RPMI7951 (cell line): ENCODE results near the gene KY. TPM values are rescaled to one million over a fixed set of nuclear protein-coding genes. Genes with fewer than 3 reads are reported as not detected.

Source experiments
- DNase-seq: peaks from one replicate; pipeline ENCODE4 v3.0.0-alpha.2; 2012; ENCODE audit warnings: low read depth
- total RNA-seq: library from RNA; depleted of rRNA; stranded (reverse); fragments of >200 nt; shearing (Covaris generic); gene quantifications from 2 replicates; pipeline ENCODE4 v1.2.3, GENCODE V29; 2014

KY gene
- total RNA-seq, 1 experiment from 2014 or later = not detected

DNA sequence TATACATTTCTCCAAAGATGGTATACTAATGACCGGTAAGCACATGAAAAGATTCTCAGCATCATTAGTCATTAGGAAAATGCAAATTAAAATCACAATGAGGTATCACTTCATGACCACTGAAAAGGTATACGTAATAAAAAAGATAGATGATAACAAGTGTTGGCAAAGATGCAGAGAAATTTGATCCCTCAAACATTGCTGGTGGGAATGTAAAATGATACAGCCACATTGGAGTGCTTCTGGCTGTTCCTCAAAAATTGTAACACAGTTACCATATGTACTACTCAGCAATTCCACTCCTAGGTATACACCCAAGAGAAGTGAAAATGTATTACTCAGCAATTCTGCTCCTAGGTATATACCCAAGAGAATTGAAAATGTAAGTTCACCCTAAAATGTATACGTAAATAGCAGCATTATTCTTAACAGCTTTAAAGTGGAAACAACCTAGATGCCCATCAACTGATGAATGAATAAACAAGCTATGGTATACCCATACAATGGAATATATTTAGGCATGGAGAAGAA lies 25.0 kb upstream of the KY start:
- no peak for DNase-seq

DNA sequence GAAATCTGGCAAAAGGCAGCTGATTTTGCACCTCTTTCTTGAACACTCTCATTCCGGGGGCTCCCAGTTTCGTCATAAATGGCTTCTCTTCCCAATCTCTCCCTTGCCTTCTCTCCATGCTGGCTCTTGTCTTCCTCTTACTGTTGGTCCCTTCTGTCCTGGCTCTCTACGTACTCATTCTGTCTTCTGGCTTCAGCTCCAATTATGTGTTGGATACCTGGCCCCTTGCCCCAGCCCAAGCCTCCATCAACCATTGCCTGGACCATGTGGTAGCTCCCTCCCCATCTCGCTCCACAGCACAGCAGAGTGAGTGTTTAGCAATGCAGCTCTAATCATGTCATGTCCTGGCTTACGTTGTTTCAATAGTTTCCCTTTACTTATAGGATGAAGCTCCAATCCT lies 21.7 kb upstream of the KY start:
- no peak for DNase-seq

DNA sequence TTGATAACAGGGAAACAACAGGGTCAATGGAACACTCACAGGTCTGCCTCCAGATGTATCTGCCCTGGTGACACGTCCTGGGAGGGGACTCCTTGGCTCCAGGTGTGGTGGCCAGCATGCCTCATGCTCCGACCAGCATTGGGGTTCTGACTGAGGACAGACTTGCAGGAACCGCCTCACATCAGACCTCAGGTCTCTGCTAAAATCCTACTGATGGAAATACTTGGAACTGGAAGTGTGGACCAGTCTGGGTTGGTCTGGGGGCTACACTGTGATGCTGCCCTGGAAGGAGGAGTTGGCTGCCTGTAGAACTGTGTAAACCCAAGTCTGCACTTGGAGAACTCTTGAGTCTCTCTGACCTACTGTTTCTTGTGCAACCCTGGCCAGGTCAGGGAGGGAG lies 17.1 kb upstream of the KY start:
- no peak for DNase-seq

DNA sequence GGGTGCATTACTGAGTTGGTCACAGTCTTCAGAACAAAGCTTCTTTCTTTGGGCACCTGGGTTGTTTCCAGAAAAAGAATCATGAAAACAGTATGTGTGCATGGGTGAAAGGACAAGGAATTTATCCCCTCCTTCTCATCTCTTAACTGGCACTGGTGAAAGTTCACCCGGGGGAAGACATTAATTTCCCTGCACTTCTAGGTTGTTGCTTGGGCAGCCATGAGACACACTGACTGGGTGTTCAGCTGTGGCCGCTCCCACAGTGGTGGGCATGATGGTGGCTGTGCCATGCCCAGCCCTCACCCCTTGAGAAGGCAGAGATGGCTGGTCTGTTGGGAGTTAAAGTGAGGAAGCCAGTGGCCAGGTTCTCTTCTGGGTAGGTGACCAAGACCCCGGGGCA lies 16.6 kb upstream of the KY start:
- DNase-seq = no peak

DNA sequence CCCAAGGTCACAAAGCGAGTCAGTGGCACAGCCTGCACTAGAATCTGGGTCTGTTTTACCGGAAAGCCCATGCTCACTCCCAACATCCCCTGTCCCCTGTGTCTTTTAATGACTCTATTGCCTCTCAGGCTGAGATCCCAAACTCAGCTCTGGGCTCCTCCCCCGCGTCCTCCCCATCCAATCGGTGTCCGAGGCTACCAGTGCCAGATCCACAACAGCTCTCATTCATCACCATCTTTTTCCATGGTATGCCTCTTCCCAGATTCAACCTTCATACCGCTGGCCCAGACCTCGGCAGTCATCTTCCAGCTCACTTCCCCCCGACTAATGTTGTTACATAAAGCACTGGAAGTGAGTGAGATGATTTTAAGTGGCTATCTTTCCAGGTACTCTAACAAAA lies 16.1 kb upstream of the KY start:
- DNase-seq = no peak

DNA sequence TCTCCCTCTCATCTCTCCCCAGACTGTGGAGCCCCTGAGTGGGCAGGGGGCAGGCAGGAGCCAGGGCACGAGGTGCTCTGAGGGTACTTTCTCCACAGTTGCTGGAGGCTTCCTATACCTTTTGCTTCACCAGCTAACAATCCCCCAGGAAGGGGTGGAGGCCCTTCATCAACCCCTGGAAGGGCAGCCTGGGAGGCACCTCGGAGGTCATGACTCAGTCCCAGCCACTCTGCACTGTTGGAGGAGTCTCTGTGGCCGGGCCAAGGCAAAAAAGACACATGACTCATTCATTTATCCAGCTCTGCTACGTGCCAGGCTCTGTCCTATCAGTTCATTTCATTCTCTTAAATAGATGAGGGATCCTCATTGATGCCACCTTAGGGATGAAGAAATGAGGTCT lies 15.6 kb upstream of the KY start:
- peak; percentile 71 for DNase-seq

DNA sequence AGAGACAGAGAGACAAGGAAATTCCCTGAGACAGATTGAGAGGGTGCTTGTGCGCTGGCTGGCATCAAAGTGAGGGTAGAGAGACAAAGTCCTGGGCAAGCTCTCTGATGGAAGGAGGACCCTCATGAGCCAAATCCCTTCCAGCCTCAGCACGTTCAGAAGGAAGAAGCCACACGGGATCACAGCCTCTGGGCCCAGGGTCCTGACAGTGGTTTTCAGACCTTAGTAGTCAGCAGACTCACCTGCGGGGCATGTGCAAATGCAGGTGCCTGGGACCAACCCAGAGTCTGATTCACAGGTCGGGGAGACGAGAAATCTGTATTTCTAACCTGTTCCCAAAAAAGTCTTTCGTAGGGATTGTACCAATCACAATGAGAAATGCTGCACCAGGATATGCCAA lies 15.2 kb upstream of the KY start:
- no peak for DNase-seq

DNA sequence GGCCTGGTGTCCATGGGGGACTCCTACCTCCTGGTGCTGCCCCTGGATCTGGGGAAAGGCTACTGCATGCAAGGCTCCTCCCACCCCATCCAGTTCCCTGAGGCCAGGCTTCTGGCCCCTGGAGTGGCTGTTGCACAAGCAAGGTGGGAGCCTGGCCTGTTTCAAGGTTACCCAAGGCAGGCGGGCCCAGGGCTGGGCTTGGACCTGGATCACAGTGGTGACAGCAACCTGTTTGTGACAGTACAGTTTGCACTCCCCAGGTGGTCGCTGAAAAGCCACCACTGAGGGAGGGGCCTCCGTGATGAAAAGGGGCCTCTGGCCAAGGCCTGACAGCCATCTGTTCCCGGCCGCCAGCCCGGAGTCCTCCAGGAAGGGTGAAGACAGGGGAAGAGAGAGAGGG lies 14.4 kb upstream of the KY start:
- DNase-seq = no peak

DNA sequence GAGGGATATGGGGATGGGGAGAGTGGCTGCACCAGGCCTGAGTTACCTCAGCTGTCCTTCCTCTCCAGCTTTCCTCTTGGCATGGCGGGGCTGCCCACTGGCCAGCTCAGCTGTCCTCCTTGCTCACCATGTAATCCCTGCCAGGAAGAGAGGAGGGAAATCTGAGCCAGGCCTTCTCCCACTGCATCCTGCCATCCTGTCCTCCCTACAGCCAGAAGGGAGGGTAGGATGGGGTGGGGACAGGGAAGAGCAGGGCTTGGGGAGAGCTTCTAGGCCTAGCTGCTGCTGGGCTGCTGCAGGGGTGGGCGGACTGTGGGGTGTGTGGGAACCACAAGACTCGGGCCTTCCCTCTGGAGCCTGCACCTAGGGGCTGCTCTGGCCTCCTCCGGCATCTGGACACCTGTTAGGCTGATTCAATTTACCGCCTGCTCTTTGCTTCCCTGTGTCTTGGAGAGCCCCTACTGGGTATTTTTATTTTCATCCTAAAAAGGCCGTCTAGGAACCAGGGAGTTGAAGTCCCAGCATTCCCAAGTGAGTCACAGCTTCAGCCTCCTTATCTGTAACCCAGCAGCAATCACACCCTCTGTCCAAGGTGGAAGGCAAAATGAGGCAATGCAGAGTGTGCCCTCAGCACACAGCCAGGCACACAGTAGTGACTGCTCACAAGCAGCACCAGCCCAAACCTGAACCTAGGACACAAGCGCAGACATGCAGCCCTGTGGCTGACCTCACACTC lies 13.1 kb upstream of the KY start:
- DNase-seq = no peak

DNA sequence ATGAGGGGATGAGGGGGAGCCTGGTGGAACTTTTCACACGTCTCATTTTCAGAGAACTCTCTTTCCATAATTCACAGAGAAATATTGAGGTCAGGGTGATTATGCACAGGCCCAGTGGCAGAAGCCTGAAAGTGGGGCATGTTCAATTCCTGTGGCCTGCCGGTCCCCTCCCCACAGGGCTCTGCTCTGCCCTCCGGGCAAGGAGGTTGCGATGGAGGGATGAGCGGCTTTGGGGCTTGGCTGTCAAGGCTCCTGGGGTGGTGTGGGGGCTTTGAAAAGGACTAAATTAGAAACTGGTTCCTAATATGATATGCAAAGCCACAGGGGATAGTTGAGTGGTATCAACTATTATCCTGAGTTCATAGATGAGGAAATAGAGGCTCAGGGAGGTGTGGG lies 9.2 kb upstream of the KY start:
- no peak for DNase-seq

DNA sequence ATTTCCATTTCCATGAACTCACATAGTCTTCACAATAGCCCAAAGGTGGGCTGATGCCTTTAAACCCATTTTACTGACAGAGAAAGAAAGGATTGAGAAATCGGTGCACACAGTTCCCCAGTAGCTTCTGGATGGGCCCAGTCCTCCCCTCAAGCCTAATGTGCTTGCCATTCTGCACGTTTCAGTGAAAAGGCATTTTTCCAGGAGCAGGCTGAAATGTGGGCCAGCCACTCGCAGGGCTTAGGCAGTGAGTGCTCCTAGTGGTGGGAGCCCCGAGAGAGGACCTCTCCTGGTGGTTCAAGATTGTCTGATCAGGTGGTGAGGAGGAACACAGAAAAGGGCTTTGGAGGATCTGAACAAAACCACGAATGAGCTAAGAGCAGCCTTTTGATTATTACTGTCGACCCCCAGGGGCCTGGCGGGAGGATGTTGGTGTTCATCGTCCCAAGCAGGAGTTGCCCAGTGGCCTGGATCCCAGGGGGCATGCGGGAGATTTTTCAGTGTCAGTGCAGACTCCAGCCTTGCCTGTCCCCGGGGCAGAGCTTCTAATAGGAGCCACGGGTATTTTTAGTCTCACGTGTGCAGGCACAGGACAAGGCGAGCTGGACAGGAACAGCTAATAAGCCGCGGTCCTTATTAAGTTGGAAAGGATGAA lies 8.7 kb upstream of the KY start:
- no peak for DNase-seq

DNA sequence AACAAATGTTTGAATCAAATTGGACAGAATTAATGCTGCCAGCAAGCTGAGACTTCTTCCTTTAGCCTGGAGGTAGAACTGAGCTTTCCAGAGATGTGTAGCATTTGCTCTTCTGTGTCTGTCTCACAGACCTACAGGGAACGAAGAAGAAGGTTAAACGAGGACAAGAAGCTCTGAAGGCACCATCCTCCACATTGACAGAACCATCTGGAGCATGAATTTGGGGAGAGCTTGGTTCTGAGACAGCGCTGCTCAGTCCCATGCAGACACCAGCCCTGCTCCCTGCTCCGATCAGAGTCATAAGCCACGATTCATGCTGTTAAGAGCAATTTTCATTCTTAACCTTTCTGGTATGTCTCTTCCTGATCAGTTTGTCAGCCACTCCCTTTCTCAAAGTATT lies 7.7 kb upstream of the KY start:
- DNase-seq = no peak

DNA sequence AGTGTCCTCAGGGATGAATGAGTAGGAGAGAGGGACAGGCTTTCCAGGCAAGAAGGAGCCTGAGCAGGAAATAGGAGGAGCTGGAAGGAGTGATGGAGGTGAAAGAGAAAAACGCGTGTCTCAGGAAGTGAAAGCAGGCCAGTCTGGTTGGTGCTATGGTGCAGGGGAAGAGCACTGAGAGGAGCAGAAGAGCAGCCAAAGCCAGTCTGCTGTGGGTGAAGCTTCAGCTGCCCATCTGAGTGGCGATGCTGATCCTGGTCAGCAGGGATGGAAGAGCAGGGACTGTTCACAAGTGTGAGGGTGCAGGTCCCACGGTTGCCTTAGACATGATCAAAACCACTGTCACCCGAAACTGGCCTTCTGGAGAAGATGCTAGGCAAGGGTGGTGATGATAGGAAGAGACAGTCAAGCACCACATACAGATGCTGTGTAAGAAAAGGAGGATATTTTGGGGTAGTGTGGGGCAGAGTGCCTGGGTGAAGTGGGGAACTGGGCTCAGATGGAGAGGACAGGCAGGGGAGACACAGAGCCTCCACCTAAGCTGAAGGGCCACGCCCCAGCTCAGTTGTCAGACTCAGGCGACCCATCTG lies 5.5 kb upstream of the KY start:
- no peak for DNase-seq

DNA sequence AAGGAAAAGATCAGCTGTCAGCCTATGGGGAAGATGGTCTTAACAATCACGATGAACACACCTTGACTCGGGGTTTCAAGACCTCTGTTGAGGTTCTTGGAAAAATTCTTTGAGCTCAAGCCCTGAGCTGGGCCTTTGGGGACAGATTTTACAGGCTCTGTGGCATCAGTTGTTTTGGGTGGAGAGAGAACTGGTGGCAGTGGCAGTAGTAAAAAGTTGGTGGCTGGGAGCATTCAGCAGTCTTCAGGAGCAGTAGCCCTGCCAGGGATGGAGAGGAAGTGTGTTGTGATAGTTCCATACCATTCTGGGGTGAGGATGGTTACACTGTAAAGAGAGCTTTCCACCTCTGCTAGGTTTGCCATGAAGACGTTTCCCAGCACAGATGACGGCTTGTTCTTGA lies 4.9 kb upstream of the KY start:
- no peak for DNase-seq

DNA sequence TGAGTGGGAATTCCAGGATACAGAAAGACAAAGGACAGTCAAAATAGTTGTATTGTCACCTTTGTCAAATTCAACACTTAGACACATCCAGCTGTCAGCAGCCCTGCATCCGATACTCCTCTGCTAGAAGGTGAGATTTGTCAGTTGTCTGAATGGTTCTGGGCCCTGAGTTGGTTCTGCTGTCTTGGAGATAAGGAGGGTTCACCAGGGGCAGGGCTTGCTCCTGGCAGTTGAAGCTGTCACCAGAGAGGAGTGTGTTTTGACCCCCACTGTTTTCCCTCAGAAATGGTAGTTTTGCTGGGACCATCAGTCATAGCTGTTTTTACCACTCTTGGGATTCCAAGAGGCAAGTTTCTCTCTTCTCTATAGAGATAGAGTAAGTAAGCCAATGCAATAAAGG lies 3.2 kb upstream of the KY start:
- no peak for DNase-seq

DNA sequence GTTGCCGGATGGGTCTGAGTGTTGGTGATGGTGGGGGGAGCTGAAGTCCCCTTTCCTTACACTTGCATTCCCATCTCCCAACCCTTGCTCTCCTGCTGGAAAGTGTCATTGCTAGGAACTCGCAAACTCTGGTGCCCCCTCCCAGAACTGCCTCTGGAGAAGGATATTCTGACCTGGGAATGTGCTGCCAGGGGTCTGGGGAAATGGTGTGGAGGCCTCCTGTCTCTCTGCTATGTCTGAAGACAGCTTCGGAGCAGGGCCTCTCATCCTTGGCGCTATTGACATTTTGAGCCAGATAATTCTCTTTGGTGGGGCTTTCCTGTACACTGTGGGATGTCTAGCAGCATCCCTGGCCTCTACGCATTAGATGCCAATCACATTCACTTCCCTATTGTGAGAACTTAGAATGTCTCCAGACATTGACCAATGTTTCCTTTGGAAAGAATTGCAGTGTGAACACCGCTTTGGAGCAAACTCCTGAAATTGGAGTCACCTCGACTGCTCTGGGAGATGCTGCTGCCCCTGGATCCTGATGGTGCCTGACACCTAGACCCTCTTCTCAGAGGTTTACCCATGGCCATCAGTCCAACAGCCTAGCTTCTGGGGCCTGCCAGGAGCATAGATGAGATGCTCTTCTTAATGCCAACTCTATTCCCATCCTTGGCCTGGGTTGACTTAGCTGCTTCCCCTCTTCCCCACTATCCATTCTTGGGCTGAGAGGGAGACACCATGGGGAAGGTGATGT lies 2.2 kb upstream of the KY start:
- no peak for DNase-seq

DNA sequence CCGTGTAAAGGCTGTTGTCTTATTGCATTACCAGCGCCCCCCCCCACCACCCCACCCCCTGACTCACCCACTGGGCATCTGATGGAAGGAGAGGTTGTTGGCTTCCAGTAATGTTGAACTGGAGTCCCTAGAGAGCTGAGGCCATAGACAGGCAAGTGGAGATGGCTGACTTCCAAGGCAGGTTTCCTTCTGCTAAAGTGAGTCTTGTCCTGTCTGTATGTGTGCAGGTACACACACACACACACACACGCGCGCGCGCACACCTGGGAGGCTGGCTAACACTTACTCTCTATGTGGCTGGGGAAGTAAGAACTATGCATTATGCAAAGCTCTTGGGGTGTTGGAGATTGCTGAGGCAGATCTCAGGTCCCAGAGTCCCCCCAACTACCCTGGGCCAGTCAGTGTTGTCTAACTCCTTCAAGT lies 1.6 kb upstream of the KY start:
- DNase-seq = no peak

DNA sequence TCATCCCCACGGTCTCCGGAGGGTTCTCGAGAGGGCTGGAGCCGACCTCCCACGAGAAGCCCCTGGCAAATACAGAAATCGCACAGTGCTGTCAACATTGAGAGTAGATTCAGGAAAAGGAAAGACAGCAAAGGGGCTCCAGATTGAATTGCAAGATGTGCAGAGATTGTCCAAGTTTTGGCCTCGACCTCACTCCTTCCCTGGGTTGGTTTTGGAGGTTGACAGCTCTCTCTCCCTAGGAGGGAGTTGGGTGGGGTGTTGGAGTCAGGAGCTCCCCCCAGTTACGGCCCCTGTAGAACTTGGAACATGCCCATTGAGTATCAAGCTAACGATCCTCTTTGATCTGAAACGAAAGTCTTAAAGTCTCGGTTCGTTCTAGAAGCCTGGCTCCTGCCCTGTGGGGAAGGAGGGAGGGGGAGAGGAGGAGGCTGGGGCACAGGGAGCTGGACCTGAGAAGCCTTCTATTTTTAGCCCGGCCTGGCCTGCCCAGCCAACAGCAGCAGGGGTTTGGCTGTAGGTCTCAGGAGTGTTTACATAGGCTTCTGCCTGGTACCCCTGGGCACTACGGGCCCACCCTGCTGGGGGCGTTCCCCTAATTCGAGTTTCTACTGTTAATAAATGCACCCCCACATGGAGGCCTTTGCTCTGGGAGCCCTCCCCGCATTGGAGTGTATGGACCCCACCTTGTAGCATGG lies 672 bp upstream of the KY start:
- DNase-seq = peak; percentile 35

DNA sequence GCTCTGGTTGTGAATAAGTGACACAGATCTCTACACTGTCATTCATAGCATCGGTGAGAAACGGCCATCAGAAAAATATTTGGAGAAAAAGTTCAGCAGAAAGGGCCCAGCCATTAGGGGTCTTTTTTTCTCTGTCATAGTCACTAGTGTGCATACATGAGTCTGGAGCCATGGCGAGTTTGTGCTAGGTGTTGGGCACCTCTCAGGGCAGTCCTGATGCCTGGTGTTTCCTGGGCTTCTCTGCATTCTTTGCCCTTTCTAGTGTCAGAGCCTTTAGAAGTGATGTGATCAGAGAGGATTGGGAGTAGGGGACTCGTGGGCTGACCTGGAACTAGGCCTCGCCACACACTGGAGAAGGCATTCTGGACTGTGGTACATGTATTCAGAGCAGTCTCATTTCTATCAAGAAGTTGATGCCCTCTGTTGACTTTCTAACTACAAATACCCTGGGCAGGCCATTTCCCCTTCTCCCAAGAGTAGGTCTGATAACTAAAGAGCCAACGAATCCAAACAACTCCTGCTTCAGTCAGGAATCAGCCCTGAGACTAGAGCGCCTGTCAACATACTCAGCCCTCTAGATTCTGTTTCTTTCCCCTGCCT lies 1.6 kb downstream of the KY start:
- no peak for DNase-seq

DNA sequence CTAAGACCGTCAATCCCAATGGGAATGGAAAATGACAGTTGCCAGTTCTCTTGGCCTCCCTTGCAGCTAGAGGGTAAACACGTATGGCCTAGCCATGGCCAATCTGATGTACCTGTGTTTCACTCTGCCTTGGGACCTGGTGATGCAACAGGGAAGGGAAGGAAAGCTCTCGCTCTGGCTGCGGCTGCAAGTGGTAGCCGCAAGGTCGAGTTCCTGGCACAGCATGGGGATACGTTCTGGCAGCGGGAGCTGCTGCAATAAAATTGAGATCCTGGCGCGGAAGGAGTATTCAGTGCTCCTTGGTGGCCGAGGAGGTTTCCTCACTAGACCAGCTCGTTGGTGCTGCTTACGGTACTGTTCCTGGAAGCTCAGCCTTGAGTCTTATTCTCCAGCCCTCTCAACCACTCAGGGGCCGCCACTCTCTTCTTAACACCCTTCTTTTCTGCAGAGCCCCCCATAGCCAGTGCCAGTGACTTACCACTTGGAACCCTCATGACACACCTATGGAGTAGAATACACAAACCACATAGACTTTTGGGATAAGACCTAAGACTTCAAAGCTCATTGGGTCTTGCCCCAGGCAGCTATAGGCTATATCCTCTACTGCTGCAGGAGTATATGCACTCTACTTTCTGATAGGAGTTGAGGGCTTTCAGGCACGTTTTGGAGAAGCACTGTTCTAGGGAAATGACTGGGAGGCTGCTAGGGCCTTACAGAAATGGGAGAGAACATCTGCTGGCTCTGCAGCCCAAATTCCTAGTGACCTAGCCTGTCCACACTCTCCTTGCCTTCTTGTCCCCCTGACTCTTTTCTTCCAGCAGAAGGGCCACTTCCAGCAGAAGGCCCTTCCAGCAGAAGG lies 2.7 kb downstream of the KY start:
- DNase-seq = no peak

DNA sequence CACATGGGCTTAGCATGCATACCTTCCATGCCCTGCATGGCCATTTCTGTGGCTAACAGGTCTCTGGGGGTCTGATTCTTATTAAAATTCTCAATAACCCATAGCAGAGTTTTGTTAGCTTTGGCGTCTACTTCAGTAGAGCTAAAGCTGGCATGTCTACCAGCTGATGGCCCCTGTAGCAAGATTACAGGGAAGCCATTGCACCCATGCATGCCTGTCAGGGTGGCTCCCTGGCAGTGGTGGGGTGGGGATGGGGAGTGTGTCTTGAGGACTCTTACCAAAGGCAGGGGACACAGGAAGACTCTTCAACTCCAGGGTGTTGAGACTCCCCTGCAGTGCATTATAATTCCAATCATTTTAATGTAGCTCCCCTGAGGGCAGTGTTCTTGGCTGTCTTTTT lies 4.7 kb downstream of the KY start:
- DNase-seq = no peak
